ENCODE results near the gene SCT. TPM values are rescaled to one million over a fixed set of nuclear protein-coding genes. Genes with fewer than 3 reads are reported as not detected.
A peak's percentile ranks its signal among the peaks of the same experiment; 100 is the strongest.

The SCT gene
- total RNA-seq, 1 experiment from 2014 or later: not detected

- no peaks in the 10 kb centered on the region for H3K9me3 ChIP-seq (ENCODE audit: control insufficient read depth, insufficient read depth, low read depth, low read length)
- in situ Hi-C loops (cut with HindIII; ENCODE audit: low pct_unique_long_range_greater_than_20kb, low sequenced_read_pairs) (no loop called here), intact Hi-C loops (cut with micrococcal nuclease; ENCODE audit: unreplicated experiment) (no loop called here)
- H3K36me3 ChIP-seq (ENCODE audit: control insufficient read depth, insufficient read depth, low read length): peaks cover 7% of the 10 kb centered on the region
- H3K4me3 ChIP-seq (ENCODE audit: low read depth in 2 of 2, low read length in 2 of 2): no peak overlapping the region
- DNase-seq (ENCODE audit: low read depth, low spot score) (no peak), ATAC-seq (no peak)
- H3K27me3 ChIP-seq (ENCODE audit: control insufficient read depth, insufficient read depth, low read length): no peaks in the 10 kb centered on the region
- no peak for TF ChIP-seq CTCF (IDR thresholded peaks at IDR 0.05)
- TF ChIP-seq SIN3A (IDR thresholded peaks at IDR 0.05; ENCODE audit: borderline replicate concordance, insufficient read depth, low read depth, low read length): no peak
- no peak for TF ChIP-seq TCF7L2 (IDR thresholded peaks at IDR 0.05; ENCODE audit: low read depth, low read length)
- TF ChIP-seq POLR2AphosphoS5 (IDR thresholded peaks at IDR 0.05; ENCODE audit: low read depth, low read length): no peak
- no peak for TF ChIP-seq REST (IDR thresholded peaks at IDR 0.05; ENCODE audit: insufficient read depth in 1 of 2, low read depth in 2 of 2, low read length in 1 of 2)
- no peak overlapping the region for H3K27ac ChIP-seq (ENCODE audit: low read length)
- TSS peak; percentile 61 for BruUV-seq (replicated peaks)
- no peaks in the 10 kb centered on the region for H3K4me1 ChIP-seq (ENCODE audit: control insufficient read depth, insufficient read depth, low read length)
- CTCF ChIA-PET: interaction anchor here (0.6 kb wide), 1 partner anchor 123 kb away, joined by 3 read pairs; no protein-coding TSS in a partner anchor
- POLR2A ChIA-PET: no interaction called here
These were observed 25.3 kb downstream of the SCT start for GRCh38 chr11:601573-602245.

GRCh38 chr11:598005-598680 lies 28.8 kb downstream of the SCT start:
- DNase-seq (ENCODE audit: low read depth, low spot score): no peak
- H3K27ac ChIP-seq (ENCODE audit: low read length): no peak overlapping the region
- ChIA-PET CTCF (no interaction called here), POLR2A (no interaction called here)
- H3K36me3 ChIP-seq (ENCODE audit: control insufficient read depth, insufficient read depth, low read length): peaks cover 8% of the 10 kb centered on the region; the same call in 1 of the 2 replicates
- H3K4me1 ChIP-seq (ENCODE audit: control insufficient read depth, insufficient read depth, low read length): no peaks in the 10 kb centered on the region
- no peaks in the 10 kb centered on the region for H3K27me3 ChIP-seq (ENCODE audit: control insufficient read depth, insufficient read depth, low read length)
- intact Hi-C loops (cut with micrococcal nuclease; ENCODE audit: unreplicated experiment) (no loop called here), in situ Hi-C loops (cut with HindIII; ENCODE audit: low pct_unique_long_range_greater_than_20kb, low sequenced_read_pairs) (no loop called here)
- H3K4me3 ChIP-seq (ENCODE audit: low read depth in 2 of 2, low read length in 2 of 2): no peak overlapping the region
- no peak for ATAC-seq
- TF ChIP-seq CTCF (IDR thresholded peaks at IDR 0.05): no peak
- no peak for TF ChIP-seq REST (IDR thresholded peaks at IDR 0.05; ENCODE audit: insufficient read depth in 1 of 2, low read depth in 2 of 2, low read length in 1 of 2)
- no peak for TF ChIP-seq SIN3A (IDR thresholded peaks at IDR 0.05; ENCODE audit: borderline replicate concordance, insufficient read depth, low read depth, low read length)
- TF ChIP-seq POLR2AphosphoS5 (IDR thresholded peaks at IDR 0.05; ENCODE audit: low read depth, low read length): no peak
- no peak for TF ChIP-seq TCF7L2 (IDR thresholded peaks at IDR 0.05; ENCODE audit: low read depth, low read length)
- H3K9me3 ChIP-seq (ENCODE audit: control insufficient read depth, insufficient read depth, low read depth, low read length): no peaks in the 10 kb centered on the region
- no TSS peak for BruUV-seq (replicated peaks)

Data from Panc1 (cell line).